GM18870 (cell line): Measurements from ENCODE around the gene XPO6.

ENCODE experiments used
- ATAC-seq: cut with Tn5 transposase; IDR thresholded peaks from one replicate; pipeline ENCODE4 v1.9.1; 2021; ENCODE audit warnings: moderate library complexity; ENCODE audit not compliant: unreplicated experiment

XPO6 gene

DNA sequence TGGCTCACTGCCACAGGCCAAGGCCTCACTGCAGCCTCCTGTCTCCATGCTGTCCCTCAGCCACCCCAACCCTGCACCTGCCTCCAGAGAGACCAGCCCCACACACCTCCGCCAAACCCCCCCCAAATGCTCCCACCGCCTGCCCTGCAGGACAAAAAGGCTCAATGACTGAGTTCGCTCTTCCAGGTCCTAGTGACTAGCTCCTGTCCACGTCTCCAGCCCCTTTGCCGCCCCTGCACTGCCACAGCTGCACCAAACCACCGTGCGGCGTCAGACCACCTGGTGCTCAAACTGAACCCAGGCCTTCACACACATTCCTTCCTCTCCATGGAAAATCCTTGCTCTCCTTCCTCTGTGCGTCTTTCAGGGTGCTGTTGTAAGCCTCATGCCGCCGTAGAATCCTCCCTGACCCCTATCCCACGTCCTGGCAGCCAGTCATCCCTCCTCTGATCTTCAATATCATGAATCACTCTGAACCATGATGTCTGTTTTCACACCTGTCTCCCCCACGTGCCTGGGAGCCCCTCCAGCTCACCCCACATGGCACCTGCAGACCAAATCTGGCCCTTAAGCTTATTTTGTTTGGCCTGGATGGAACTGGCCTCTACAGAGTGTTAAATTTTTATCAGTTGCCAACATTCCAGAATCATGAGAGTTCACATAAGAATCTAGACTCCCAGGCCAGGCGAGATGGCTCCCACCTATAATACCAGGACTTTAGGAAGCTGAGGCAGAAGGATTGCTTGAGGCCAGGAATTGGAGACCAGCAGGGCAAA lies 144.0 kb downstream of the XPO6 start:
- ATAC-seq, result no peak

GRCh38 chr16:28064706-28065249 lies 147.0 kb downstream of the XPO6 start:
- no peak for ATAC-seq

GRCh38 chr16:28064150-28064549 lies 147.6 kb downstream of the XPO6 start:
- ATAC-seq, result no peak

DNA sequence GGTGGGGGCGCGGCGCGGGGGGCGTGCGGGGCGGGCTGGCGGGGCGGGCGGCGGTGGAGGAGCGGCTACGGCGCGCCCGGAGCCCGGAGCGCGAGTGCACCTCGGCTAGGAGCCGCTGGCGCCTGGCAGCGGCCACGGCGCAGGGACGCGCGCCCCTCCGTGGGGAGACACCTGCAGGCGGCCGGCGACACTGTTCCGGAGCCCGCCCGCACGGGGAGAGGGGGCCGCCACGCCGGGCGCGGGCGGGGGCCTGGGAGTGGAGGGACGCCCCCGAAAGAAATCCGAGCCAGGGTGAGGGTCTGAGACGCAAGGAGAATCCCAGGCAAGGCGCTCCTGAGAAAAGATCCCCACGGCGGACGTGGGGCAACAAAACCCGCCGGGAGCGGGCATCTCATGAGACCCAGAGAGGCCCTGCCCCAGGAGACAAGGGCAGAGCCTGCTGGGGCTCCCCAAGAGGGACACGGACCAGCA lies 148.1 kb downstream of the XPO6 start, which contains the start of gene GSG1L:
Gene GSG1L, minus strand, starts transcription at position 124 of the 471 bp plus-strand sequence. CDS start 290 bp downstream, outside the sequence.
- ATAC-seq, result no peak

DNA sequence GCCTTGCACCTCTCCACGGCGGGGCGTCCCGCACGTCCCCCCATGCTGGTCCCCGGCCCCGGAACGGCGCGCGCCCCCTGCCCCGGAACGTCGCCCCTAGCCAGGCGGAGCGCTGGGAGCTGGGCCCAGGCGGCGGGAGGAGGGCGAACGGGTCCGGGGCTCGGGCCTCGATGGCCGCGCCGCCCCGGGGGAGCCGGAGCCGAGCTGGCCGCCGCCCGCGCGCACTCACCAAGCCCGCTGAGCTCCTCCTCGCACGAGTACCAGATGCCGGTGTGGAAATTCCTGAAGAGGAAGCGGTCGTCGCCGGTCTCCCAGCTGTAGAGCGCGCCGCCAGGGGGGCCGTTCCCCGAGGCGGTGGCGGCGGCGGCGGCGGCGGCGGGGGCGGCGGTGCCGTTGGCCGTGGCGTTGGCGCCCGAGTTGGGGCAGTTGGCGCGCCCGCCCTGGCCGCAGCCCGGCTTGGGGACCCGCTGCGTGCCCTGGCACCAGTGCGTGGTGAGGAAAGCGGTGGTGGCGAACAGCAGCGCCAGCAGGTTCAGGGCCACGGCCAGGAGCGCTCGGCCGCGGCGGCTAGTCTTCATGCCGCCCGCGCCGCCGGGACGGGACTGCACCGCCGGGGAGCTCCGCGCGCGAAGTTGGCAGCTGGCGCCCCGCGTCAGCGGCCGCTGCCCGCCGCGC lies 148.8 kb downstream of the XPO6 start:
- no peak for ATAC-seq

- no peak for ATAC-seq
Measured at GRCh38 chr16:28062261-28062846, 149.4 kb downstream of the XPO6 start.

DNA sequence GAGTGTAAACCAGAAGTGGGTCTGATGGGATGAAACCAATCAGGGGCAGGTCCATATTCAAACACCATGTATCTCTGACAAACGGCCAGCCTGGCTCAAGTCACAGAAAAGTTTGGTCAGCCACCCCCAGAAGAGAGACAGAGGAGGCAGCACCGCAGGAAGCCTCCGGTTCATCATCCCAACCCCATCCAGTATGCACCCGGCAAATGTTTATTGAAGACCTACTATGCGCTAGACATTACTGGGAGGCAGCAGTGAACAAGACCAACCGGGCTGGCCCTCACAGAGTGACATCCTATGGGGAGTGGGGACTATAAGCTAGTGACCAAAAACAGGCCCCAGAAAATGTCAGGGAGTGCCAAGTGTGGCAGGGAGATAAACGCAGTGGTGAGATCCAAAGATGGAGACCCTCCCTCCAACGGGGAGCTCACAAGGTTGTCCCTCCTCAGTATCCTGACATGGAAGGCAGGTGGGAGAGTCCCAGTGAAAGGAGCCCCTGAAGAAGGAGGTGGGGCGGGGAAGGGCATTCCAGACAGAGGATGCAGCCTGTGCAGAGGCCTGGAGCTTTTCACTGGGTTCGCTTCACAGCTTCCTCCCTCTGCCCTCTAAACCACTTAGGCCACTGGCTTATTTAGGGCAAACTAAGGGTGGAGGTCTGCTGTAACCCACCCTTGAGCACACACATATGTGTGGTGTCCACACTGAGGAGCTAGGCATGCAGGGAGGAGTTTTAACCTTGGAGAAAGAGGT lies 150.2 kb downstream of the XPO6 start:
- no peak for ATAC-seq

DNA sequence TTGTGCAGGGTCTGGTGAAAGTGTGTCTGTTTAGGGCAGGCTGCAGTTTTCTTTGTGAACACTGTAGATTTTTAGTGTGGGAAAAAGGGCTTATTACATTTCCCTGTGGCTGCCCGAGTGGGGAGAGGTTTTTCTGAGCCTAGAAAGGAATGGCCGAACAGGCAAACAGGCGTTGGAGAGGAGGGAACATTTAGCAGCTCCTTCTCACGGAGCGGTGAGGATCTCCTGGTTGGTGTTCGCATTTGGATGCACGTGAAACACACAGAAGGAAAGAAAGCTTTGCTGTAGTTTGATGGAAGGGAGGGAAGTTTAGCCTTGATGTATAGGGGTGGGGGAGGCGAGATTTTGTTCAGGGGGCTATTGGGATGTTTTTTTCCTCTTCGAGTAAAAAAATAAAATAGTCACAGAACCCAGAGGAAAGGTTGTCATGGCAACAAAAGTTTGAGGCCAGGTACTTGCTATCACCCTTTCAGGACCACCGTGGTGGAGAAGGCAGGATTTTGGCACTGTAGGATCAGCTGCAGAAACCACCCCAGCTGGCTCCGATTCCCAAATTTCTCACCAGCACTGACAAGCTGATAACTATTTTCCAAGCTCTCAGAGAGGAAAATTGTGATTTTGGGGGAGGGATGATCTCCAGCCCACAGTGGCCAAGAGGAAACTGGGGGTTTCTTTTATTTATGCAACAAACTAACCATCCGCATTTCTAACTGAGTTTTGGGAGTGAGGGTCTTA lies 151.8 kb downstream of the XPO6 start:
- no peak for ATAC-seq

- no peak for ATAC-seq
Measured at GRCh38 chr16:28058839-28059589, 152.8 kb downstream of the XPO6 start.

- ATAC-seq, result no peak
Measured at GRCh38 chr16:28057949-28058348, 153.8 kb downstream of the XPO6 start.

DNA sequence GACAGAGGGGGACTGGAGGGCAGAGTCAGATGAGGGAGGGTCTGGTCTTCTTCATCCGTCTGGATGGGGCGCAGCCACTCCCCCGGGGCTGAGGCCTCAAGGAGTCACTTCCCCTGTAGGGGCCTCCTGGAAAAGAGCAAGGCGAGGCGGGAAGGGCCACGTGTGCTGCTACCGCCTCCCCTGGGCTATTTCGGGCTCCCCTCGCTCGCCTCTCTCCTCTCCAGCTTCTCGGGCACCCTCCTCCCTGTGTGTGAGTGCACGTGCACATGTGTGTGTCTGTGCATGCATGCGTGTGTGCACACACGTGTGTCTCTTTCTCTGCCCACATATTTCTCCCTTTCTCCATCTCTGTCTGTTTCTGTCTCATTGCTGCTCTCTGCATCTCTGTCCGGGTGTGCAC lies 158.3 kb downstream of the XPO6 start:
- no peak for ATAC-seq

DNA sequence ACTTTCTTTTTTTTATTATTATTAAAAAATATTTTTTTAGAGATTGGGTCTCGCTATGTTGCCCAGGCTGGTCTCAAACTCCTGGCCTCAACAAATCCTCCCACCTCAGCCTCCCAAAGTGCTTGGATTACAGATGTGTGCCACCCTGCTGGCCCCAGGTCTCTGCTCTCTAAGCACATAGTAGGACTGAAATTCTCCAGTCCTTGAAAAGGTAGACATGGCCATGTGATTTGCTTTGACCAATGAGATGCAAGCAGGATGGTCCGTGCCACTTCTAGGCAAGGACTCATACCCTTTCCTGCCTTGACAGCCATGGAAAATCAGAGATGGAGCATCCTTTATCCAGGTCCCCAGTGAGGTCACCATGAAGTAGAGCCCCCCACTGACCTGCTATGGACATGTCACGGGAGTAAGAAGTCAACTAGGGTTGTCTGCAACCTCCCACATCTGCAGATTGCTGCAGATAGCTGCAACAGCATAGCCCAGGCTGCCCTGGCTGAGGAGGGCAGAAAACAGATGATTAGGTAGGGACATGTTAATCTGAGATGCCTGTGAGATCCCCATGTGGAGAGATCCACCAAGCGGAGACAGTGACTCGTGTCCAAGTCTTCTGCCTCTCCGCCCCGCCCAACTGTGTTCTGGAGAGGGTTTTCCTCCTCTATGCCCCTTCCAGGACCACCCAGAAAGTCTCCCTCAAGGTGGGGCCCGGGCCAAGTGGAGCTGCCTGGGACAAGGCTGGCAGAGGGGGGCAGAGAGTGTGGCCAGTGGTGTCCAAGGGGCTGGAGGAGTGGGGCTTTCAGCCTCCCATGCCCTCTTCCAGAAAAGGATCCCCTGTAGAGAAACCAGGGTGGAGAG lies 159.3 kb downstream of the XPO6 start:
- no peak for ATAC-seq

- ATAC-seq, result no peak
Measured at GRCh38 chr16:28051486-28051885, 160.3 kb downstream of the XPO6 start.
